Activated CD4-positive, alpha-beta T cell treated with anti-CD3 and anti-CD28 coated beads, Interleukin-2, amount 50 U/mL, for 48 hours (primary cell): Measurements from ENCODE around the gene GLIPR1.
"Not testable (repeated sequence)": the region's sequence is repeated elsewhere in the genome, so short reads cannot be mapped to it uniquely, and the experiment has no call there.

ENCODE experiments used
- DNase-seq, 2 experiments: peaks; one replicate each; pipeline ENCODE4 v3.0.0-alpha.2; 2020

The GLIPR1 gene

GRCh38 chr12:75480469-75480949 is at the start of gene GLIPR1:
Gene GLIPR1 (plus strand): TSS chr12:75480755. CDS start chr12:75480881, 126 bp downstream.
- peak; percentile 73 to 79 for DNase-seq

- DNase-seq = no peak
Measured at GRCh38 chr12:75432924-75433323, 47.6 kb upstream of the GLIPR1 start.

- DNase-seq = no peak
Measured at GRCh38 chr12:75437564-75437963, 43.0 kb upstream of the GLIPR1 start.

GRCh38 chr12:75438059-75438754 is 42.3 kb upstream of the GLIPR1 start:
- DNase-seq = peak; percentile 6 to 19

GRCh38 chr12:75439048-75439447 is 41.5 kb upstream of the GLIPR1 start:
- DNase-seq = no peak

GRCh38 chr12:75439930-75440329 is 40.6 kb upstream of the GLIPR1 start:
- DNase-seq = no peak

- DNase-seq = not testable (repeated sequence)
Measured at GRCh38 chr12:75441687-75442449, 38.7 kb upstream of the GLIPR1 start.

GRCh38 chr12:75442454-75442853 is 38.1 kb upstream of the GLIPR1 start:
- DNase-seq = not testable (repeated sequence)

GRCh38 chr12:75443709-75444108 is 36.8 kb upstream of the GLIPR1 start:
- no peak for DNase-seq

- DNase-seq = no peak
Measured at GRCh38 chr12:75444429-75445136, 36.0 kb upstream of the GLIPR1 start.

GRCh38 chr12:75445137-75445507 is 35.4 kb upstream of the GLIPR1 start:
- DNase-seq = not testable (repeated sequence)

- no peak for DNase-seq
Measured at GRCh38 chr12:75446857-75447256, 33.7 kb upstream of the GLIPR1 start.

- DNase-seq = no peak
Measured at GRCh38 chr12:75447691-75448393, 32.7 kb upstream of the GLIPR1 start.

- DNase-seq = no peak
Measured at GRCh38 chr12:75452675-75453330, 27.8 kb upstream of the GLIPR1 start.

- no peak for DNase-seq
Measured at GRCh38 chr12:75455839-75456238, 24.7 kb upstream of the GLIPR1 start.

GRCh38 chr12:75457191-75457590 is 23.4 kb upstream of the GLIPR1 start:
- no peak for DNase-seq

GRCh38 chr12:75457866-75458265 is 22.7 kb upstream of the GLIPR1 start:
- DNase-seq = not testable (repeated sequence)

GRCh38 chr12:75459755-75460154 is 20.8 kb upstream of the GLIPR1 start:
- DNase-seq = no peak

- DNase-seq = no peak
Measured at GRCh38 chr12:75460204-75460603, 20.4 kb upstream of the GLIPR1 start.

GRCh38 chr12:75471902-75472890 is 8.4 kb upstream of the GLIPR1 start:
- no peak for DNase-seq

GRCh38 chr12:75474116-75474515 is 6.4 kb upstream of the GLIPR1 start:
- DNase-seq = no peak
